A549 treated with DMSO at 1 μM for 4 hours (cell line): ENCODE measurements around the gene GOLGA6L10. TPM values are rescaled to one million over a fixed set of nuclear protein-coding genes. Genes with fewer than 3 reads are reported as not detected.

ENCODE experiments used
- total RNA-seq: library from RNA; stranded (reverse); fragments of 200-300 nt; extraction: Qiagen RNA extraction; gene quantifications from 5 replicates; pipeline ENCODE4 v1.2.3, GENCODE V29; 2022; ENCODE audit warnings: low read depth

GOLGA6L10 gene, protein sequence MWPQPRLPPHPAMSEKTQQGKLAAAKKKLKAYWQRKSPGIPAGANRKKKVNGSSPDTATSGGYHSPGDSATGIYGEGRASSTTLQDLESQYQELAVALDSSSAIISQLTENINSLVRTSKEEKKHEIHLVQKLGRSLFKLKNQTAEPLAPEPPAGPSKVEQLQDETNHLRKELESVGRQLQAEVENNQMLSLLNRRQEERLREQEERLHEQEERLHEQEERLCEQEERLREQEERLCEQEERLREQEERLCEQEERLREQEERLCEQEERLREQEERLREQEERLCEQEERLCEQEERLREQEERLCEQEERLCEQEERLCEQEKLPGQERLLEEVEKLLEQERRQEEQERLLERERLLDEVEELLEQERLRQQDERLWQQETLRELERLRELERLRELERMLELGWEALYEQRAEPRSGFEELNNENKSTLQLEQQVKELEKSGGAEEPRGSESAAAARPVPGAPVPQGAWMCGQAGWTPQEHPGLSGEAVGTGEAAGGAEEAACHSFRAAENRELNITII
- total RNA-seq = 0.43 to 0.74 TPM (median 0.69 TPM) in 5 replicates

DNA sequence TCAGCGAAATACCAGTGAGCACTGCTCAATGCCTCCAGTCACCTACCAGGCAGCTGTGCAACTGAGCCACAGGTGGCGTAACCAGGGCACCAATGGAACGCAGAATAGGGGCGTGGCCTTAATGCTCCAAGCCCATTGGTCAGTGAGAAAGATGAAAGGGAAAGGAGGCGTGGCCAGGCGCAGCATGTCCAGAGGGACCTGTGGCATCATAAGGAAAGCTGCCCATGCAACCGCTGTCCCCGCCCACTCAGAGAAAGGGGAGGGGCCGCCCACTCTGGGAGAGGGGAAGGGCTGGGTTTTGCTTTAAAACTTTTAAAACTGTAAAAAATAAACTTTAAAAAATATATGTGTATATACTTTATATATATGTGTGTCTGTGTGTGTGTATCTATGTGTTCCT lies at the start of gene GOLGA6L10:
TSS of gene GOLGA6L10 (minus strand) at position 101 of the 400 bp plus-strand sequence. CDS start at position 1, 100 bp downstream.

Other genes starting within 250 kb of the GOLGA6L10 start
- 22.7 to 31.7 TPM (median 25.0 TPM) in 5 replicates for gene EFL1, start 86.7 kb downstream of the GOLGA6L10 start, total RNA-seq
- 1.8 to 2.4 TPM (median 2.2 TPM) in 5 replicates for gene SAXO2, start 86.7 kb downstream of the GOLGA6L10 start, total RNA-seq
- gene GOLGA6L9, start 80.3 kb upstream of the GOLGA6L10 start, total RNA-seq = 2.4 to 3.5 TPM (median 3.0 TPM) in 5 replicates
- gene RPS17, start 191.0 kb upstream of the GOLGA6L10 start, total RNA-seq = 3,736 to 4,278 TPM (median 3,919 TPM) in 5 replicates